ENCODE results near the gene ZNF213. TPM values are rescaled to one million over a fixed set of nuclear protein-coding genes. Genes with fewer than 3 reads are reported as not detected.

ZNF213 gene
- total RNA-seq, 1 donor from 2014 or later, result 7.6 TPM

DNA sequence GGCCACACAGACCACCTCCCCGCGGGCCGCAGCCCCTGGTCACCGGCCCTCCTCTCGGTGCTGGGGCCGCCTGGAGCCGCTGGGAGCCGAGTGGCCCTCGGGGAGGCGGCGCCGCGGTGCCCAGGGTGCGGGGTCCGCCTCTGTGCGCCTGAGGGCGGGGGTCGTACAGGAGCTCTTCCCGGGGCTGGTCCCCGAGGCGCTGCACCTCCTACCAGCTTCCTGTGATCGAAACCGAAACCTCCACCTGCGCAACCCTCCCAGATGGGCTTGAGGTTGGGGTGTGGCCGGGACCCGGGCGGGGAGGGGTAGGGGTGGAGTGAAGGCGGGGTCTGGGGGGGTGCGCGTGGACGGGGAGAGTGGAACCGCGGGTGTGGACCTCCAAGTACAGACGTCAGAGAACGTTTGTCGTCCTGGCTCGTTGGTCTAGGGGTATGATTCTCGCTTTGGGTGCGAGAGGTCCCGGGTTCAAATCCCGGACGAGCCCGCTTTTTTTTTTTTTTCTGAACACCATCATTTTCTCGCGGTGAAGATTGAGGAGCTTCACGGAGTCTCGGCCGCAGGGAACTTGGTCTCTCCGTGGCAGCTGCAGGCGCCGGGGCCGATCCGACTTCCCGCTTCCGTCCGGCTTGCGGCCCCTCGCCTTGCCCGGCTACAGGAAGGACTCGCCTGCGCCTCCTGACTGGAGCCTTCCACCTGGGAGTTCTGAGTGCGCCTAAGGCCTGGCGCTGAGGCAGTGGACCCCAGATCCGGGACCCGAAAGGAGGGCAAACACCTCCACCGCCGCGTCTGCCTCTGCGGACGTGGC, 23.9 kb downstream of the ZNF213 start:
- no peaks in the 10 kb centered on the region for H3K36me3 ChIP-seq
- peak in 1 of 2 donors; percentile 97 for DNase-seq (ENCODE audit: extremely low spot score in 2 of 2)
- no peaks in the 10 kb centered on the region for H3K27me3 ChIP-seq
- peak overlapping the region; percentile 60 to 77 for H3K4me3 ChIP-seq
- peaks cover 17% of the 10 kb centered on the region for H3K4me1 ChIP-seq
- H3K27ac ChIP-seq, result peak overlapping the region; percentile 87
- intact Hi-C loops (cut with DNase I), result no loop called here
- TF ChIP-seq, protein P1, sequence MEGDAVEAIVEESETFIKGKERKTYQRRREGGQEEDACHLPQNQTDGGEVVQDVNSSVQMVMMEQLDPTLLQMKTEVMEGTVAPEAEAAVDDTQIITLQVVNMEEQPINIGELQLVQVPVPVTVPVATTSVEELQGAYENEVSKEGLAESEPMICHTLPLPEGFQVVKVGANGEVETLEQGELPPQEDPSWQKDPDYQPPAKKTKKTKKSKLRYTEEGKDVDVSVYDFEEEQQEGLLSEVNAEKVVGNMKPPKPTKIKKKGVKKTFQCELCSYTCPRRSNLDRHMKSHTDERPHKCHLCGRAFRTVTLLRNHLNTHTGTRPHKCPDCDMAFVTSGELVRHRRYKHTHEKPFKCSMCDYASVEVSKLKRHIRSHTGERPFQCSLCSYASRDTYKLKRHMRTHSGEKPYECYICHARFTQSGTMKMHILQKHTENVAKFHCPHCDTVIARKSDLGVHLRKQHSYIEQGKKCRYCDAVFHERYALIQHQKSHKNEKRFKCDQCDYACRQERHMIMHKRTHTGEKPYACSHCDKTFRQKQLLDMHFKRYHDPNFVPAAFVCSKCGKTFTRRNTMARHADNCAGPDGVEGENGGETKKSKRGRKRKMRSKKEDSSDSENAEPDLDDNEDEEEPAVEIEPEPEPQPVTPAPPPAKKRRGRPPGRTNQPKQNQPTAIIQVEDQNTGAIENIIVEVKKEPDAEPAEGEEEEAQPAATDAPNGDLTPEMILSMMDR (IDR thresholded peaks at IDR 0.05), result no peak
- TF ChIP-seq POLR2A (IDR thresholded peaks at IDR 0.05) (peak in 1 of 2 donors; percentile 65), POLR2AphosphoS5 (IDR thresholded peaks at IDR 0.05; ENCODE audit: insufficient read depth in 1 of 2, low read depth in 1 of 2) (peak in 1 of 2 donors; percentile 68)
- no peaks in the 10 kb centered on the region for H3K9me3 ChIP-seq

DNA sequence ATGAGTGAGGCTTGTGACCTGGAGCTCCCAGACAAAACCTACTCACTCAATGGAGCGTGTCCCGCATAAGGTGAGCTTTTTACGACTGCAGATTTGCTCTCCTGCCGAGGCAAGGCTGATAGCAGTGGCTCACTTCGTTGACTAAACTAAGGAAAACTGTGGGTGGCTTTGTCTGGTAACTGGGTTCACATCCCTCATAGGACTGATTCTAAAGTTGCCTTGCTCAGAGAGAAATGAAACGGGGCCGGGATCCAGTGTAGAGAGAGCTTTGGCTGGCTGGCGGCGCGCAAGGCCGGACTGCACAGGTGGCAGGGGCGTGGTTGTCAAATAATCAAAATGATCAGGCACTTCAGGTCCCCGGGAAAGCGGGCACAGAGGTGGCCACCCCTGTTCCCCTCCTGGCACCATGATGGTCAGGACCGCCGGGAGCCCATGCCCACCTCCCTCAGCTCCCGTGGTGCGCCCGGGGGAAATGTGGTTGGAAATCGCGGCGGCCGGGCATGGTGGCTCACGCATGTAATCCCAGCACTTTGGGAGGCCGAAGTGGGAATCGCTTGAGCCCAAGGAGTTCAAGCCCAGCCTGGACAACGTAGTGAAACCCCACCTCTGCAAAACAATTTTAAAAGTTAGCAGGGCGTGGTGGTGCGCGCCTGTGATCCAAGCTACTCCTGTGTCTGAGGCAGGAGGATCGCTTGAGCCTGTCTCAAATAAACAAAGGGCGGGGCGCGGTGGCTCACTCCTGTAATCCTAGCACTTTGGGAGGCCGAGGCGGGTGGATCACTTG, 26.6 kb downstream of the ZNF213 start:
- intact Hi-C loops (cut with DNase I), result loop anchor here (5.0 kb wide), 1 partner anchor 104 kb away; no protein-coding TSS in a partner anchor
- Histone ChIP-seq H3K9me3 (no peaks in the 10 kb centered on the region), H3K4me3 (no peak overlapping the region), H3K27me3 (no peaks in the 10 kb centered on the region), H3K36me3 (no peaks in the 10 kb centered on the region), H3K4me1 (peaks cover 22% of the 10 kb centered on the region), H3K27ac (no peak overlapping the region)
- no peak for DNase-seq (ENCODE audit: extremely low spot score in 2 of 2)
- TF ChIP-seq POLR2A (IDR thresholded peaks at IDR 0.05) (no peak), POLR2AphosphoS5 (IDR thresholded peaks at IDR 0.05; ENCODE audit: insufficient read depth in 1 of 2, low read depth in 1 of 2) (no peak)
- TF ChIP-seq, protein P1 (IDR thresholded peaks at IDR 0.05), result no peak

DNA sequence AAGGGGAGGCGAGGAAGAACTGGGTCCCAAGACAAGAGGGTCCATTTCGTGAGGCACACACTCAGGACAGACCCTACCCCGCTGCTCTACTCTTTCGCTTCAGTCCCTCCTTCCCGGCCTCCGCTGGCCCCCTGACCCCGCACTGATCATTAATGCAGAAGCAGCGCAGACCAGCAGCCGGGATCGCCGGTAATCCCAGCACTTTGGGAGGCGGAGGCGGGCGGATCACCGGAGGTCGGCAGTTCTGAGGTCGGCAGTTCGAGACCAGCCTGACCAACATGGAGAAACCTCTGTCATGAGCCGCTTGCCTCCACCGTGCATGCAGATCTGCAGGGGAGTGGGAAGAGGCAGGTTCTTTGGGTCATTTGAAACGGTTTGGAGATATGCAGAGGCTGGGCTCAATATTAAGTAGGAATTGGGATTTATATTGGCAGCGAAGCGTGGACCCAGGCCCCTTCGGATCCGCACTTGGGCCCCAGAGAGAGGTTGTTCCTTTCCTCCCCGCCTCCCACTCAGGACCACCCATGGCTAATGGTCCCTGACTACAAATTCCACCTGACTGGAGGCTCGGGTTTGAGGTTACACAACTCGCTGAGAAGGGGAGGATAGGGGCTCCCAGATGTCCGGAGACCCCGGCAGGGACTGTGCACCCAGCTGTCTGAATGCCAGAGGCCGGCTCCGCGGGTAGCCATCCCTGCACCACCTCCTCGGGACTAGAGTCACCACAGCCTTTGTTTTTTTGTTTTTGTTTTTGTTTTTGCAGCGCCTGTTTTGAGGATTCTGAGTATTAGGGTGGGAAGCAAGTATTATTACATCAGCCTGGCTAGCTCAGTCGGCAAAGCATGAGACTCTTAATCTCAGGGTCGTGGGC, 29.5 kb downstream of the ZNF213 start:
- TF ChIP-seq POLR2A (IDR thresholded peaks at IDR 0.05), result no peak
- TF ChIP-seq, protein P1 (IDR thresholded peaks at IDR 0.05), result no peak
- no peaks in the 10 kb centered on the region for H3K36me3 ChIP-seq
- no peaks in the 10 kb centered on the region for H3K9me3 ChIP-seq
- DNase-seq (ENCODE audit: extremely low spot score in 2 of 2), result no peak
- H3K4me3 ChIP-seq, result no peak overlapping the region
- no peaks in the 10 kb centered on the region for H3K27me3 ChIP-seq
- no peak overlapping the region for H3K27ac ChIP-seq
- peaks cover 13% of the 10 kb centered on the region for H3K4me1 ChIP-seq
- intact Hi-C loops (cut with DNase I), result loop anchor here (5.0 kb wide), 1 partner anchor 107 kb away; no protein-coding TSS in a partner anchor

DNA sequence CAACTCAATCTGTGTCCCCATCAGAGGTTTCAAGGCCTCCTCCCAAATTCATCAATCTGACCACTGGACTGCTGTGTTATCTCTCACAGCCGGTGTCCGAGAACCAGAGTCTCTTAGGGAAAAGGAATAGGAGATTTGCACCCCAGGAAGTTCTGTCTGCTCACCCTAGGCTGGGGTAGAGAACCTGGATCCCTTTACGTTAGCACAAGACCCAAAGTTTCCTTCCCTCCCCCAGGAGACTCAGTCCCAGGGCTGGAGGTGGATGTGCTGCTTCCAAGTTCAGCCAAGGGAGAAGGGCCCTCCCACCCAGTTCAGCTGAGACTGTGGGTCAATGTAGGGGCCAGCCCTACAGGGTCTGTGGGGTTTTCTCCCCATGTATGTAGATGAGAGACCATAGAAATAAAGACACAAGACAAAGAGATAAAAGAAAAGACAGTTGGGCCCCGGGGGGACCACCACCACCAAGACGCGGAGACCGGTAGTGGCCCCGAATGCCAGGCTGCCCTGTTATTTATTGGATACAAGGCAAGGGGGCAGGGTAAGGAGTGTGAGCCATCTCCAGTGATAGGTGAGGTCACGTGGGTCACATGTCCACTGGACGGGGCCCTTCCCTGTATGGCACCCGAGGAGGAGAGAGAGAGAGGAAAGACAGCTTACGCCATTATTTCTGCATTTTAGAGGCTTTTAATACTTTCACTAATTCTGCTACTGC, 30.4 kb downstream of the ZNF213 start:
- TF ChIP-seq POLR2A (IDR thresholded peaks at IDR 0.05), result no peak
- TF ChIP-seq, protein P1 (IDR thresholded peaks at IDR 0.05), result no peak
- no peak for DNase-seq (ENCODE audit: extremely low spot score in 2 of 2)
- Histone ChIP-seq H3K36me3 (no peaks in the 10 kb centered on the region), H3K4me3 (peak overlapping the region in 1 of 2 donors; percentile 13), H3K9me3 (no peaks in the 10 kb centered on the region), H3K4me1 (peaks cover 10% of the 10 kb centered on the region), H3K27me3 (no peaks in the 10 kb centered on the region), H3K27ac (peak overlapping the region; percentile 5)
- intact Hi-C loops (cut with DNase I), result no loop called here
